ENCODE data around the gene SLC13A1.
"Not testable (repeated sequence)": the region's sequence is repeated elsewhere in the genome, so short reads cannot be mapped to it uniquely, and the experiment has no call there.

Gene SLC13A1

GRCh38 chr7:123126691-123127090, 73.1 kb downstream of the SLC13A1 start:
- DNase-seq (ENCODE audit: low read depth, low spot score) = no peak

DNA sequence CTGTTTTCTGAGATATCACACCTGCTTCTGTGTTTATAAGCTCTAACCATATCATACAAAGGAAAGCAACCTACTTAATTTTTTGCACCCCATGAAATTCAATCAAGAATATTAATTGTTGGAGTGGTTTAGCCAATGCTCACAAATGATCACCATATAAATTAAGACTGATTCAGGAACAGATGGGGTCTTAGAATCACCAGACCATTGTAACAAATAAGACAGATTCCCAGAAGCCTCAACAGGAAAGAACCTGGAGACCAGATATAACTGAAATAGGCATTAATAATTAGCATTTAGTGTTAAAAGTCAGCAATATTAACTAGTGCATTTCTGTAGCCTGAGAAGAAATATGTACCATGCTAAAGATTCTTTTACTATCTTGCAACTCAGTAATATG, 73.6 kb downstream of the SLC13A1 start:
- no peak for DNase-seq (ENCODE audit: low read depth, low spot score)

GRCh38 chr7:123125231-123125630, 74.5 kb downstream of the SLC13A1 start:
- no peak for DNase-seq (ENCODE audit: low read depth, low spot score)

DNA sequence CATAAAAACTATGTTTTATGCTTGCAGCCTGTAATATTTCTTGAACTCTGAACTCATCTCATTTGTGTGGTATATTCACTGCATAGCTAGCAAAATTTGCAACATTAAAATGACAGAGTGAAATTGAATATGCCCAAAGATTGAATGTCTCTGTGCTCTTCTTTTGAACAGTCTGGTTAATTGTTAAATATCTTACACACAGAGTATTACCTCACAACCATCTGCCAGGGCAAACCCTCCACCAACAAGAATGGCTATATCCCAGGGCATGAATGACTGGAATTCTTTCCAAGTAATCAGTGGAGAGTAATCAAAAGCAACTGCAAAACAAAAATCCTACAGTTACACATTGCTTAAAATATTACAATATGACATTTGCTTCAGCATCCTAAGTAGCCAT, 76.9 kb downstream of the SLC13A1 start:
- DNase-seq (ENCODE audit: low read depth, low spot score) = no peak

GRCh38 chr7:123120286-123120685, 79.5 kb downstream of the SLC13A1 start:
- no peak for DNase-seq (ENCODE audit: low read depth, low spot score)

- no peak for DNase-seq (ENCODE audit: low read depth, low spot score)
These were observed 84.4 kb downstream of the SLC13A1 start for GRCh38 chr7:123115331-123115730.

GRCh38 chr7:123114288-123114687, 85.5 kb downstream of the SLC13A1 start:
- no peak for DNase-seq (ENCODE audit: low read depth, low spot score)

DNA sequence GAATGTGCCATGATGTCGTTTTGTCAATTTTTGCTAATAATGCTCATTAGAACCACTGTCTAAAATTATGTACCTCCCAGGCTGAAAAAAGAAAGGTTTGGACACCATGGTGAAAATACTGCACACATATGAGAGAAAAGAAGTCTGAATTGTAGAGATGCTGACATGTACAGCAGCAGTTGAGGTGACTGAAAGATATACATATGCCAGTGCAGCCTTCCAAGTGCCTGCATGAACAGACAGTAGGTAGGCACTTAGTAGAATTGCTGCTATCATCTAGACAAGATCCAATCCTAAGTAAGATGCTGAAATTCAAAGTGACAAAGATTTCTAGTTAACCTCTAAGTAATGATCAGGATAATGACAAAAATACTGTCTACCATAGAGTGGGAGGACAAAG, 86.9 kb downstream of the SLC13A1 start:
- no peak for DNase-seq (ENCODE audit: low read depth, low spot score)

GRCh38 chr7:123099712-123100111, 100.1 kb downstream of the SLC13A1 start:
- no peak for DNase-seq (ENCODE audit: low read depth, low spot score)

- DNase-seq (ENCODE audit: low read depth, low spot score) = no peak
These were observed 102.8 kb downstream of the SLC13A1 start for GRCh38 chr7:123096976-123097375.

DNA sequence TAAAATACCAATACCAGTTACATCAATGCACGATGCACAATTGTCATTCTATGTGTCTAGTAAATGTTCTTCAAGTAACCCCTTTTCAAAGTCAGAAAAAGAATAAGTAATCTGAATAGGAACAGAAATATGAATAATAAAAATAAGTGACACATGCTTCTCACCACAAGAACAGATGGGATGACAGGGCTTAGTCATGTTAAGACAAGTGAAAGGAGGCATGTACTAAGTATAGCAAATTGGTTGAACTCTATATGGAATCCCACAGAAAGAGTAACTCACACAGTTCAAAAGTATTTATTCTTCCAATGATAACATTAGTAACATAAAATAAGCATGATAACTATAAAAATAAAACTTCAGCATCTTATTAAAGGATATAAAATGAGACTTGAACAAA, 103.3 kb downstream of the SLC13A1 start:
- DNase-seq (ENCODE audit: low read depth, low spot score) = no peak

DNA sequence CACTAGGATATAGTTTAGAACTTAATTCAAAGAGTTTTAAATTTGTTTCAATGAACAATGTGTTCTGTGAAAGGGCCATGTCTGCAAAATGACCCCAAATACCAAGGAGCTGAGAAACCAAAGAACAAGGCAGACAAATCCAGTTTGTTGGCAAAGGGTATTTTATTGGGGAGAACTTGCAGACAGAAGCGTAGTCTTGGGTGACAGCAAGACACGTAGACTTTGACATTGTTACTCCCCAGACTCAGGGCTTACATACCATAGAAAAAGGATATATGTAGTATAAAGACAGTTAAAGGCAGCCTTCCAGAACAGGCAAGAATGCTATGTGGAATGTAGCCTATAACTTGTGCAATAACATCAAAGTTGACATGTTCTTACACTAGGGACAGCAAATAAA, 109.3 kb downstream of the SLC13A1 start:
- DNase-seq (ENCODE audit: low read depth, low spot score) = no peak

GRCh38 chr7:123086910-123087309, 112.9 kb downstream of the SLC13A1 start:
- DNase-seq (ENCODE audit: low read depth, low spot score) = not testable (repeated sequence)

GRCh38 chr7:123084861-123085260, 114.9 kb downstream of the SLC13A1 start:
- DNase-seq (ENCODE audit: low read depth, low spot score) = not testable (repeated sequence)

DNA sequence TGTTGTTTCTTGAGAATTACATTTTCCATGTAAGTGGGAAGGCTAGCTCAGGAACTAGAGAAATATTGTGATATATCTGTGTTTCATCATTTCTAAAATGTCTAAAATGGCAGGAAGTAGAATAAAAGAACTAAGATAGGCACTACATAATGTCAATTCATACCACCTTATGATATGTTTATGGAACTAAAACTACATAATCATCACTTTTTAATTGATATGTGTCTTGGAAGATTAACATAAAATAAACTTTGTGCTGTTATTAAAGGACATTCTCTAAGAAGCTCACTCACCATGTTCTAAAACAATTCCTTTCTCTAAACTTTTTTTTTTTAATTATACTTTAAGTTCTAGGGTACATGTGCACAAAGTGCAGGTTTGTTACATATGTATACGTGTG, 120.7 kb downstream of the SLC13A1 start:
- DNase-seq (ENCODE audit: low read depth, low spot score) = no peak

DNA sequence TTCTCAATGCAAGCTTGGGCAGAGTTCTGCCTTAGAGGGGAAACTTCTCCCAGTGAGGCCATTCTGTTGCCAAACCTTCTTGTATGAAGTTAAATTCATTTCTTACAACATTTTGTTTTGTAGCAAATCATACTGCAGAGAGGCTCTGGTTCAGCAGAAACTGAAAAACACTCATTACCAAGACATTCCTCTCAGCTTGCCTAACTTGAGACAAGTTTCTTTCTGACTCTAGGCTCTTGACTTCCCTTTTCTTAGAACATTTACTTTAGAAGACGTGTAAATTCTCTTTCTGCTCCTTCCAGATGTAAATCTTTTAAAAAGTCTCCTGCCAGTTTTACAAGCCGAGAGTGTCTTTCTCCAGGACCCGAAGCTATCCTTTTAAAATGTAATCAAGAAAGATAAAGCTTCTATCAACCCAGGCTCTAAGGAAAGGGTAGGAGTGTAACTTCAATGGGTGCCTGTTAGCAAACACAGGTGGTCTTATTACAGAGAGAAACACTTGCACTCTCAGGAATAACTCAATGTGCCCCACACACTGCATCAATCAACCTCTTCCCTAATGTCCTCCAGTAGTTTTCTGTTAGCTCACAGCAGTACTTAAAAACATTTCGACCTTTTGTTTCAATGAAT, 123.8 kb downstream of the SLC13A1 start:
- DNase-seq (ENCODE audit: low read depth, low spot score) = no peak

DNA sequence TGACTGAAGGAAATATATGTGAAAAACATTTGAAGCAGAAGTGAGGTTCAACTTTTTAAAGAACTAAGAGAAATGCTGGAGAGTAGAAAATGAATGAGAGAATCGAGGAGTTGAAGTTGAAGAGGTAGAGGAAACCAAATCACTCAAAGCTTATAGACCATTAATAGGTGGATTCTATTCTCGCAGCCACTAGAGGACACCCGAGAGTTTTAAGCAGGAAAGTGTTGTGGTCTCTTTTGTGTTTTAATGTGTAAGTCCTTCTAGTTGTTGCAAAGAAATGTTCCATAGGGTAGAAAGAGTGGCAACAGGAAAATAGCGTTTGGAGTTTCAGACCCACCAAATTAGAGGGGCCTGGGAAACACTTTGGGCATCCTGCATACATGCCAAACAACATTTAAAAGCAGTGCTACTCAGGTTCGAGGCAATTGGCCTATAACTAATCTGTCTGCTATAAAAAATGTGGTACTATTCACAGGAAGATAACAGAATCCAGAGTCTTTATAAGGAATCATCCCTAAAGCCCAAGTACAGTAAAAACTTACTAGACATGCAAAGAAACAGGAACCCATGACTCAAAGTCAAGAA, 129.0 kb downstream of the SLC13A1 start:
- DNase-seq (ENCODE audit: low read depth, low spot score) = no peak

GRCh38 chr7:123067814-123068213, 132.0 kb downstream of the SLC13A1 start:
- no peak for DNase-seq (ENCODE audit: low read depth, low spot score)

All from activated CD4-positive, CD25-positive, alpha-beta regulatory T cell treated with anti-CD3 and anti-CD28 coated beads, Interleukin-2, amount 50 U/mL, for 16 hours (primary cell).